Measurements from ENCODE around the gene ONECUT1.
"Not testable (repeated sequence)": the region's sequence is repeated elsewhere in the genome, so short reads cannot be mapped to it uniquely, and the experiment has no call there.

The ONECUT1 gene

GRCh38 chr15:52790169-52790708 lies at the start of gene ONECUT1:
Gene ONECUT1 (minus strand): TSS chr15:52790336. CDS start chr15:52789884, 452 bp downstream.
- H3K36me3 ChIP-seq (ENCODE audit: insufficient read depth, insufficient read length, low read length) = peaks cover 29% of the 10 kb centered on the region
- no peak for DNase-seq (ENCODE audit: low read depth, low spot score)
- H3K4me1 ChIP-seq (ENCODE audit: insufficient read depth, insufficient read length) = peaks cover 5% of the 10 kb centered on the region
- H3K9ac ChIP-seq (ENCODE audit: insufficient read length, low read depth) = peak within 1 kb of the TSS; percentile 85
- H3K27me3 ChIP-seq (ENCODE audit: insufficient read depth, insufficient read length) = no peaks in the 10 kb centered on the region
- peak within 1 kb of the TSS; percentile 61 for H3K4me3 ChIP-seq (ENCODE audit: insufficient read length, low read depth)
- peaks cover 9% of the 10 kb centered on the region; the same call in 1 of the 2 replicates for H3K9me3 ChIP-seq (ENCODE audit: insufficient read depth, low read length)
- TF ChIP-seq SUZ12 (IDR thresholded peaks at IDR 0.05; ENCODE audit: extremely low read depth, insufficient read depth, insufficient read length) = no peak
- no peak for TF ChIP-seq ZNF274 (IDR thresholded peaks at IDR 0.05; ENCODE audit: low read depth, low read length)
- no peak for TF ChIP-seq YY1 (IDR thresholded peaks at IDR 0.05; ENCODE audit: insufficient read depth, insufficient read length)

GRCh38 chr15:52834379-52834778 lies 44.2 kb upstream of the ONECUT1 start:
- H3K9ac ChIP-seq (ENCODE audit: insufficient read length, low read depth) = no peak overlapping the region
- H3K9me3 ChIP-seq (ENCODE audit: insufficient read depth, low read length) = 0 out of 2 replicates have a peak, but pooled peaks cover 5% of the 10 kb centered on the region
- no peaks in the 10 kb centered on the region for H3K27me3 ChIP-seq (ENCODE audit: insufficient read depth, insufficient read length)
- no peak overlapping the region for H3K4me3 ChIP-seq (ENCODE audit: insufficient read length, low read depth)
- no peak for DNase-seq (ENCODE audit: low read depth, low spot score)
- no peaks in the 10 kb centered on the region for H3K36me3 ChIP-seq (ENCODE audit: insufficient read depth, insufficient read length, low read length)
- no peaks in the 10 kb centered on the region for H3K4me1 ChIP-seq (ENCODE audit: insufficient read depth, insufficient read length)
- TF ChIP-seq SUZ12 (IDR thresholded peaks at IDR 0.05; ENCODE audit: extremely low read depth, insufficient read depth, insufficient read length) (no peak), YY1 (IDR thresholded peaks at IDR 0.05; ENCODE audit: insufficient read depth, insufficient read length) (no peak), ZNF274 (IDR thresholded peaks at IDR 0.05; ENCODE audit: low read depth, low read length) (no peak)

GRCh38 chr15:52824169-52824942 lies 34.2 kb upstream of the ONECUT1 start:
- not testable (repeated sequence) for H3K36me3 ChIP-seq (ENCODE audit: insufficient read depth, insufficient read length, low read length); H3K9ac ChIP-seq (ENCODE audit: insufficient read length, low read depth); H3K4me3 ChIP-seq (ENCODE audit: insufficient read length, low read depth); H3K27me3 ChIP-seq (ENCODE audit: insufficient read depth, insufficient read length); H3K4me1 ChIP-seq (ENCODE audit: insufficient read depth, insufficient read length); DNase-seq (ENCODE audit: low read depth, low spot score)
- peaks cover 15% of the 10 kb centered on the region for H3K9me3 ChIP-seq (ENCODE audit: insufficient read depth, low read length)

DNA sequence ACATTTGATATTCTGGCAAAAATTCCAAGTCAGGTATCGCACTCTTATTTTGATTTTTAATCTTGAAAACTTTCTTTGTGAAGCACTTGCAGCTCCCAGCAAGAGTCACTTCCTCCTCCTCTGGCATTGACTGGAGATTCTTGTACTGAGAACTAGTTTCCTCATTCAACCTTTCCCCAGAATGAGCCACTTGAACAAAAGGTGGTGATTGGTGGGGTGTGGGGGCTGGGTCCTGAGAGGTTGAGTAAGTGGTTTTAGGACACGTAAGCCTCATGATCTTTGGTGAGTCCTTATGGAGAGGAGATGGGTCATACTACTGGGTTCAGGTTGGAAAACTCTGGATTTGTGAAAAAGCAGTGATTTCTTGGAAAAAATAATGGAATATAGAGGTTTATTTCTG lies 32.3 kb upstream of the ONECUT1 start:
- no peak for DNase-seq (ENCODE audit: low read depth, low spot score)
- H3K36me3 ChIP-seq (ENCODE audit: insufficient read depth, insufficient read length, low read length) = no peaks in the 10 kb centered on the region

DNA sequence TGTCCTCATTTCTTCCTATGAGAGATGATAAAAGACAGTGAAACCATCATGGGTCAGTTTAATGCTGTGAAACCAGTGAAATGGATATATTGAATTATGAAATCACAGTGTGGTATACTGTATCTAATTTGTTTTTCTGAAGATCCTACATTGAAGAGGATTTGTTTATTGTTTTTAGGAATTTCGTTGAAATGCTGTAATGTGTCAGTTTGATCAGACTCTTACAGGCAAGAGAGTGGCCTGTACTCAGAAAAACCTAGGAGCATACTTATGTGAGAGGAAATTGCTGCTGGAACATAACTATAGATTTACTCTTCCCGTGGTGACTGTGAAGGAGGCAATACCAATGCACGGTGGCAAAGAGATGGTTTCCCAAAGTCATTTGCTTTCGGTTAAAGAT lies 29.1 kb upstream of the ONECUT1 start:
- Histone ChIP-seq H3K27me3 (ENCODE audit: insufficient read depth, insufficient read length) (no peaks in the 10 kb centered on the region), H3K9me3 (ENCODE audit: insufficient read depth, low read length) (peaks cover 12% of the 10 kb centered on the region), H3K4me1 (ENCODE audit: insufficient read depth, insufficient read length) (no peaks in the 10 kb centered on the region), H3K36me3 (ENCODE audit: insufficient read depth, insufficient read length, low read length) (no peaks in the 10 kb centered on the region), H3K4me3 (ENCODE audit: insufficient read length, low read depth) (no peak overlapping the region), H3K9ac (ENCODE audit: insufficient read length, low read depth) (no peak overlapping the region)
- DNase-seq (ENCODE audit: low read depth, low spot score) = no peak
- TF ChIP-seq ZNF274 (IDR thresholded peaks at IDR 0.05; ENCODE audit: low read depth, low read length) (no peak), SUZ12 (IDR thresholded peaks at IDR 0.05; ENCODE audit: extremely low read depth, insufficient read depth, insufficient read length) (no peak), YY1 (IDR thresholded peaks at IDR 0.05; ENCODE audit: insufficient read depth, insufficient read length) (no peak)

More for the DNA sequence above, 32.3 kb upstream of the ONECUT1 start:
- H3K9ac ChIP-seq (ENCODE audit: insufficient read length, low read depth) = no peak overlapping the region
- peaks cover 15% of the 10 kb centered on the region for H3K9me3 ChIP-seq (ENCODE audit: insufficient read depth, low read length)
- H3K4me3 ChIP-seq (ENCODE audit: insufficient read length, low read depth) = no peak overlapping the region
- TF ChIP-seq ZNF274 (IDR thresholded peaks at IDR 0.05; ENCODE audit: low read depth, low read length) (no peak), YY1 (IDR thresholded peaks at IDR 0.05; ENCODE audit: insufficient read depth, insufficient read length) (no peak)
- no peaks in the 10 kb centered on the region for H3K27me3 ChIP-seq (ENCODE audit: insufficient read depth, insufficient read length)
- H3K4me1 ChIP-seq (ENCODE audit: insufficient read depth, insufficient read length) = no peaks in the 10 kb centered on the region

- H3K27me3 ChIP-seq (ENCODE audit: insufficient read depth, insufficient read length); H3K4me1 ChIP-seq (ENCODE audit: insufficient read depth, insufficient read length); H3K9me3 ChIP-seq (ENCODE audit: insufficient read depth, low read length); DNase-seq (ENCODE audit: low read depth, low spot score); H3K4me3 ChIP-seq (ENCODE audit: insufficient read length, low read depth); H3K36me3 ChIP-seq (ENCODE audit: insufficient read depth, insufficient read length, low read length); H3K9ac ChIP-seq (ENCODE audit: insufficient read length, low read depth): not testable (repeated sequence)
These were observed 25.8 kb upstream of the ONECUT1 start for GRCh38 chr15:52815899-52816298.

- Histone ChIP-seq H3K9me3 (ENCODE audit: insufficient read depth, low read length) (no peaks in the 10 kb centered on the region), H3K27me3 (ENCODE audit: insufficient read depth, insufficient read length) (peaks cover 4% of the 10 kb centered on the region), H3K4me1 (ENCODE audit: insufficient read depth, insufficient read length) (no peaks in the 10 kb centered on the region), H3K36me3 (ENCODE audit: insufficient read depth, insufficient read length, low read length) (no peaks in the 10 kb centered on the region), H3K4me3 (ENCODE audit: insufficient read length, low read depth) (no peak overlapping the region), H3K9ac (ENCODE audit: insufficient read length, low read depth) (no peak overlapping the region)
- TF ChIP-seq SUZ12 (IDR thresholded peaks at IDR 0.05; ENCODE audit: extremely low read depth, insufficient read depth, insufficient read length) (no peak), YY1 (IDR thresholded peaks at IDR 0.05; ENCODE audit: insufficient read depth, insufficient read length) (no peak), ZNF274 (IDR thresholded peaks at IDR 0.05; ENCODE audit: low read depth, low read length) (no peak)
- DNase-seq (ENCODE audit: low read depth, low spot score) = no peak
These were observed 18.9 kb upstream of the ONECUT1 start for GRCh38 chr15:52808996-52809395.
